Endodermal cell (in vitro differentiated cells): ENCODE results near the gene DACH1. TPM values are rescaled to one million over a fixed set of nuclear protein-coding genes. Genes with fewer than 3 reads are reported as not detected.

Experiments
- DNase-seq: peaks from one replicate; pipeline ENCODE4 v3.0.0-alpha.2; 2017
- H3K27ac ChIP-seq: 2 replicates; pipeline ENCODE4 v1.5.1; 2013; ENCODE audit warnings: mild to moderate bottlenecking, low read depth, low read length, moderate library complexity
- H3K27me3 ChIP-seq: 2 replicates; pipeline ENCODE4 v1.6.1; 2013; ENCODE audit warnings: mild to moderate bottlenecking, low read length, moderate library complexity; ENCODE audit not compliant: insufficient read depth, control insufficient read depth, poor library complexity, severe bottlenecking
- H3K36me3 ChIP-seq: 2 replicates; pipeline ENCODE4 v1.7.0; 2013; ENCODE audit warnings: mild to moderate bottlenecking, low read length, moderate library complexity; ENCODE audit not compliant: control insufficient read depth, insufficient read depth
- H3K4me1 ChIP-seq: one replicate; pipeline ENCODE4 v1.7.0; 2013; ENCODE audit warnings: low read length; ENCODE audit not compliant: control insufficient read depth, insufficient read depth
- H3K4me3 ChIP-seq: 2 replicates; pipeline ENCODE4 v1.5.1; 2013; ENCODE audit warnings: mild to moderate bottlenecking, low read length, moderate library complexity
- H3K9ac ChIP-seq: 2 replicates; pipeline ENCODE4 v1.6.1; 2013; ENCODE audit warnings: mild to moderate bottlenecking, low read length, moderate library complexity; ENCODE audit not compliant: poor library complexity, severe bottlenecking; ENCODE audit errors: extremely low read depth
- H3K9me3 ChIP-seq: 2 replicates; pipeline ENCODE4 v1.6.1; 2013; ENCODE audit warnings: mild to moderate bottlenecking, low read length, moderate library complexity; ENCODE audit not compliant: control insufficient read depth
- H3K27ac Mint-ChIP-seq: 2 replicates; pipeline ENCODE4 v1.8.0; 2020; ENCODE audit warnings: mixed read lengths
- H3K27me3 Mint-ChIP-seq: 2 replicates; pipeline ENCODE4 v1.8.0; 2021; ENCODE audit warnings: mild to moderate bottlenecking, mixed read lengths; ENCODE audit not compliant: insufficient read depth
- H3K36me3 Mint-ChIP-seq: 2 replicates; pipeline ENCODE4 v1.8.0; 2020; ENCODE audit warnings: low read depth, mixed read lengths
- H3K4me1 Mint-ChIP-seq: 2 replicates; pipeline ENCODE4 v1.8.0; 2020; ENCODE audit warnings: mixed read lengths
- H3K4me3 Mint-ChIP-seq: 2 replicates; pipeline ENCODE4 v1.8.0; 2020; ENCODE audit warnings: mild to moderate bottlenecking, moderate library complexity, mixed read lengths
- H3K9me3 Mint-ChIP-seq: 2 replicates; pipeline ENCODE4 v1.8.0; 2020; ENCODE audit warnings: mild to moderate bottlenecking, mixed read lengths
- CTCF ChIP-seq: fragments of 200-600 bp; sonication (generic); conservative IDR thresholded peaks from 2 replicates; pipeline ENCODE4 v1.5.0; 2021; ENCODE audit warnings: antibody characterized with exemption, mild to moderate bottlenecking
- WGBS, 2 experiments: methylation state at CpG; one replicate each; pipeline versions ENCODE4 v1.1.5 to v1.1.7; 2013; ENCODE audit warnings: missing lambda C conversion rate in 2 of 2, mixed read lengths in 1 of 2; ENCODE audit not compliant: insufficient coverage in 1 of 2, insufficient read length in 1 of 2; 5-methylcytosine and 5-hydroxymethylcytosine counted together
- total RNA-seq, 2 donors: library from RNA; stranded (reverse); fragmentation: NEBNext Ultra II Directional in 1 of 2; extraction: Animal tissue kit (Norgen Biotek cat#: 25700) in 1 of 2; gene quantifications; 2 replicates in 1 of 2; 3 replicates in 1 of 2; pipeline ENCODE4 v1.2.1, GENCODE V29; 2021

The DACH1 gene
- total RNA-seq, 2 donors from 2014 or later = 0.81 to 1.2 TPM

GRCh38 chr13:71587817-71588216 lies 279.2 kb downstream of the DACH1 start:
- WGBS, 2 experiments = 98% methylated on average over 5 of the region's 5 CpGs; no CpG with 5 or more reads in 1 of the 2 experiments
- H3K36me3 Mint-ChIP-seq = no peaks in the 10 kb centered on the region
- no peaks in the 10 kb centered on the region for H3K4me1 ChIP-seq
- no peak overlapping the region for H3K27ac Mint-ChIP-seq
- H3K27me3 ChIP-seq = no peaks in the 10 kb centered on the region
- no peaks in the 10 kb centered on the region for H3K9me3 ChIP-seq
- H3K27ac ChIP-seq = no peak overlapping the region
- H3K4me3 ChIP-seq = no peak overlapping the region
- no peak overlapping the region for H3K9ac ChIP-seq
- TF ChIP-seq CTCF = no peak
- H3K4me3 Mint-ChIP-seq = no peak overlapping the region
- H3K27me3 Mint-ChIP-seq = no peaks in the 10 kb centered on the region
- DNase-seq = no peak
- no peaks in the 10 kb centered on the region for H3K4me1 Mint-ChIP-seq
- H3K36me3 ChIP-seq = no peaks in the 10 kb centered on the region
- H3K9me3 Mint-ChIP-seq = no peaks in the 10 kb centered on the region

GRCh38 chr13:71587193-71587592 lies 279.8 kb downstream of the DACH1 start:
- no peak for DNase-seq
- no peaks in the 10 kb centered on the region for H3K4me1 Mint-ChIP-seq
- no peaks in the 10 kb centered on the region for H3K36me3 Mint-ChIP-seq
- Histone ChIP-seq H3K9ac (no peak overlapping the region), H3K27ac (no peak overlapping the region), H3K4me1 (no peaks in the 10 kb centered on the region), H3K4me3 (no peak overlapping the region), H3K36me3 (no peaks in the 10 kb centered on the region), H3K27me3 (no peaks in the 10 kb centered on the region), H3K9me3 (no peaks in the 10 kb centered on the region)
- H3K27ac Mint-ChIP-seq = no peak overlapping the region
- no peak for TF ChIP-seq CTCF
- WGBS, 2 experiments = 67% methylated on average over 1 of the region's 2 CpGs; no CpG with 5 or more reads in 1 of the 2 experiments
- H3K9me3 Mint-ChIP-seq = no peaks in the 10 kb centered on the region
- no peaks in the 10 kb centered on the region for H3K27me3 Mint-ChIP-seq
- H3K4me3 Mint-ChIP-seq = no peak overlapping the region

GRCh38 chr13:71583581-71583980 lies 283.4 kb downstream of the DACH1 start:
- TF ChIP-seq CTCF = no peak
- H3K27ac Mint-ChIP-seq = no peak overlapping the region
- DNase-seq = no peak
- Histone ChIP-seq H3K27ac (no peak overlapping the region), H3K4me1 (no peaks in the 10 kb centered on the region), H3K9ac (no peak overlapping the region), H3K9me3 (no peaks in the 10 kb centered on the region), H3K4me3 (no peak overlapping the region), H3K27me3 (no peaks in the 10 kb centered on the region), H3K36me3 (no peaks in the 10 kb centered on the region)
- no peak overlapping the region for H3K4me3 Mint-ChIP-seq
- no peaks in the 10 kb centered on the region for H3K9me3 Mint-ChIP-seq
- no peaks in the 10 kb centered on the region for H3K27me3 Mint-ChIP-seq
- no peaks in the 10 kb centered on the region for H3K36me3 Mint-ChIP-seq
- WGBS, 2 experiments = 88% methylated on average over 3 to 5 of the region's 5 CpGs
- H3K4me1 Mint-ChIP-seq = peaks cover 5% of the 10 kb centered on the region
